ENCODE measurements around the gene HECTD4. TPM values are rescaled to one million over a fixed set of nuclear protein-coding genes. Genes with fewer than 3 reads are reported as not detected.
A peak's percentile ranks its signal among the peaks of the same experiment; 100 is the strongest.

Gene HECTD4
- total RNA-seq, 1 experiment from 2014 or later = 24.6 TPM

DNA sequence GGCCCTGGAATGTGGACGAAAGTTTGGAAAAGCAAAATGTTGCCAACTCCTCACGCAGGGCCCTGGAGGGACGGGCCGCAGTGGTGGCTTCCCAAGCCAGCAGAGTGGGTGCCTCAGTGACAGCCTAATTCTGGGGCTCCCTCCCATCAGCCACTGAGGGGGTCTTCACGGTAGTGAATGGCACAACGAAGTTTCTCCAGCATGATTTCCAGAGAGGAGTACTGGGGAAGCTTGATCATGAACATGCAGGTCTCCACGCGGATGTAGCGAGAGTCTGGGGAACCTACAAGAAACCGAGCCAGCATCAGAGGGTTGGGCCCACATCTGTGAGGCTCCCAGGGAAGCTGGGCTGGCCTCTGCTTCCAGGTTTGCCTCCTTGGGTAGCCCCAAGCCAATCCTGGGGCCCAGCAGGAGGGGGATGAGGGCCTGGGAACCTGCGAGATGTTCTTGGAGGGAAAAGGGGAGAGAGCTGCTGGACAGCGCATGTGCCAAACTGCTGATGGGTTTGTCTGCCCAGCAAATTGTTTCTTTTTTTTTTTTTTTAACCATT is 219.9 kb downstream of the HECTD4 start:
- H3K27ac ChIP-seq (ENCODE audit: low read length) = no peak overlapping the region
- intact Hi-C loops (cut with micrococcal nuclease) = no loop called here
- H3K9me3 ChIP-seq (ENCODE audit: low read length) = no peaks in the 10 kb centered on the region
- no peak overlapping the region for H3K4me2 ChIP-seq (ENCODE audit: low read length)
- H3K27me3 ChIP-seq (ENCODE audit: low read length) = no peaks in the 10 kb centered on the region
- no peaks in the 10 kb centered on the region for H3K9me2 ChIP-seq (replicated peaks; ENCODE audit: low read length)
- no peak overlapping the region for H3K9ac ChIP-seq (ENCODE audit: low read length)
- no peaks in the 10 kb centered on the region for H4K20me1 ChIP-seq (ENCODE audit: low read length)
- no peak overlapping the region for H2AFZ ChIP-seq (ENCODE audit: low read length)
- ATAC-seq = no peak
- DNase-seq = no peak
- no peak overlapping the region for H3K4me3 ChIP-seq (ENCODE audit: low read length)
- H3K4me1 ChIP-seq (ENCODE audit: insufficient read depth, low read length) = no peaks in the 10 kb centered on the region
- CTCF ChIA-PET = no interaction called here
- no peaks in the 10 kb centered on the region for H3K79me2 ChIP-seq (ENCODE audit: low read length)
- no peaks in the 10 kb centered on the region for H3F3A ChIP-seq (ENCODE audit: low read length, unreplicated experiment)
- peaks cover 21% of the 10 kb centered on the region for H3K36me3 ChIP-seq (ENCODE audit: low read depth, low read length)
- POLR2A ChIA-PET (ENCODE audit: unreplicated experiment) = no interaction called here
- no TSS peak for BruUV-seq (replicated peaks)
- TF ChIP-seq EZH2 (IDR thresholded peaks at IDR 0.05; ENCODE audit: low read length, unreplicated experiment) (no peak), EZH2phosphoT487 (IDR thresholded peaks at IDR 0.05; ENCODE audit: borderline replicate concordance, low read length) (no peak)
- TF ChIP-seq, protein P1, sequence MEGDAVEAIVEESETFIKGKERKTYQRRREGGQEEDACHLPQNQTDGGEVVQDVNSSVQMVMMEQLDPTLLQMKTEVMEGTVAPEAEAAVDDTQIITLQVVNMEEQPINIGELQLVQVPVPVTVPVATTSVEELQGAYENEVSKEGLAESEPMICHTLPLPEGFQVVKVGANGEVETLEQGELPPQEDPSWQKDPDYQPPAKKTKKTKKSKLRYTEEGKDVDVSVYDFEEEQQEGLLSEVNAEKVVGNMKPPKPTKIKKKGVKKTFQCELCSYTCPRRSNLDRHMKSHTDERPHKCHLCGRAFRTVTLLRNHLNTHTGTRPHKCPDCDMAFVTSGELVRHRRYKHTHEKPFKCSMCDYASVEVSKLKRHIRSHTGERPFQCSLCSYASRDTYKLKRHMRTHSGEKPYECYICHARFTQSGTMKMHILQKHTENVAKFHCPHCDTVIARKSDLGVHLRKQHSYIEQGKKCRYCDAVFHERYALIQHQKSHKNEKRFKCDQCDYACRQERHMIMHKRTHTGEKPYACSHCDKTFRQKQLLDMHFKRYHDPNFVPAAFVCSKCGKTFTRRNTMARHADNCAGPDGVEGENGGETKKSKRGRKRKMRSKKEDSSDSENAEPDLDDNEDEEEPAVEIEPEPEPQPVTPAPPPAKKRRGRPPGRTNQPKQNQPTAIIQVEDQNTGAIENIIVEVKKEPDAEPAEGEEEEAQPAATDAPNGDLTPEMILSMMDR (conservative IDR thresholded peaks at IDR 0.05; ENCODE audit: low read depth, low read length) = no peak

DNA sequence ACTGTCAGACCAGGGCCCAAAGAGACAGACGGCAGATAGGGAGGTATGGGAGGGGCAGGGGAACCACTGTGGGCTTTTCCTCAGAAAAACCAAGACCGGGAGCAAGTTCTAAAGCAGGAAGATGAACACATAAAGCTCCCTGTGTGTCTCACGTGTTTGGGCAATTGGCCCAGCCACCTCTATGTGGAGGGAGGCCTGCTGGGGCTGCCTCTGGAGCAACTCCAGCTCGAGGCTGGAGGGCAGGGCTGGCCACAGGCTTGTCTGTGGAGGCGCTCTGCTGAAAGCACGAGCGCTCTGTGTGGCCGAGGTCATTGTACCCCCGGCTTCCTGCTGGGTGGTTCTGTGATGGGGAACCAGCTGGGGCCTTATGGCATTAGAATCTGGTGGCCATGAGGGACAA is 220.5 kb downstream of the HECTD4 start:
- Histone ChIP-seq H3K79me2 (ENCODE audit: low read length) (no peaks in the 10 kb centered on the region), H2AFZ (ENCODE audit: low read length) (no peak overlapping the region), H3F3A (ENCODE audit: low read length, unreplicated experiment) (no peaks in the 10 kb centered on the region), H3K4me1 (ENCODE audit: insufficient read depth, low read length) (no peaks in the 10 kb centered on the region), H3K9ac (ENCODE audit: low read length) (no peak overlapping the region), H3K27ac (ENCODE audit: low read length) (no peak overlapping the region), H3K4me3 (ENCODE audit: low read length) (no peak overlapping the region), H3K27me3 (ENCODE audit: low read length) (no peaks in the 10 kb centered on the region), H3K9me3 (ENCODE audit: low read length) (no peaks in the 10 kb centered on the region), H3K36me3 (ENCODE audit: low read depth, low read length) (peaks cover 21% of the 10 kb centered on the region), H3K4me2 (ENCODE audit: low read length) (no peak overlapping the region), H3K9me2 (replicated peaks; ENCODE audit: low read length) (no peaks in the 10 kb centered on the region), H4K20me1 (ENCODE audit: low read length) (no peaks in the 10 kb centered on the region)
- CTCF ChIA-PET = no interaction called here
- BruUV-seq (replicated peaks) = no TSS peak
- POLR2A ChIA-PET (ENCODE audit: unreplicated experiment) = no interaction called here
- no peak for TF ChIP-seq EZH2phosphoT487 (IDR thresholded peaks at IDR 0.05; ENCODE audit: borderline replicate concordance, low read length)
- TF ChIP-seq, protein P1 (conservative IDR thresholded peaks at IDR 0.05; ENCODE audit: low read depth, low read length) = no peak
- no peak for TF ChIP-seq EZH2 (IDR thresholded peaks at IDR 0.05; ENCODE audit: low read length, unreplicated experiment)
- DNase-seq (no peak), ATAC-seq (no peak)
- intact Hi-C loops (cut with micrococcal nuclease) = no loop called here

DNA sequence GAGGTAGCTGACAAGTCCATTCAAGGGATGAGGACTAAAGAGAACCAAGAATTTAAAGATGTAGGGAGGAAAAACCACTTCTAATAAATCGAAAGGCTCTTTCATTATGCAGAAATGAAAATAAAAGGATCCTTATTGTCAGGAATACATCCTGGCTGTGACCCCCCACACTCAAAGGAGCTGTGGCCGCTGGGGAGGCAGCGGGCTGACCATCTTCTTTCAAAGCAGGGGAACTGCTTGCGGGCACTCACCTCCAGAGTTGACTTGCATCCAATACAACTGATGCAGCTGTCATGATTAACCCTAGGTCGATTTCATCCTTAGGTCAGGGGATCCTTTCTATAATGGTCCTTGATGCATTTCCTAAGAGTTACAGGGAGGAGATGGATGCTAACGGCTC is 221.6 kb downstream of the HECTD4 start:
- no peak overlapping the region for H3K4me2 ChIP-seq (ENCODE audit: low read length)
- POLR2A ChIA-PET (ENCODE audit: unreplicated experiment) = no interaction called here
- H3K9ac ChIP-seq (ENCODE audit: low read length) = no peak overlapping the region
- no peaks in the 10 kb centered on the region for H3K9me3 ChIP-seq (ENCODE audit: low read length)
- H2AFZ ChIP-seq (ENCODE audit: low read length) = no peak overlapping the region
- TSS peak; percentile 12 for BruUV-seq (replicated peaks)
- intact Hi-C loops (cut with micrococcal nuclease) = no loop called here
- CTCF ChIA-PET = no interaction called here
- H3K27me3 ChIP-seq (ENCODE audit: low read length) = no peaks in the 10 kb centered on the region
- no peaks in the 10 kb centered on the region for H3K9me2 ChIP-seq (replicated peaks; ENCODE audit: low read length)
- no peak overlapping the region for H3K4me3 ChIP-seq (ENCODE audit: low read length)
- H3K79me2 ChIP-seq (ENCODE audit: low read length) = no peaks in the 10 kb centered on the region
- H3F3A ChIP-seq (ENCODE audit: low read length, unreplicated experiment) = no peaks in the 10 kb centered on the region
- DNase-seq = no peak
- no peaks in the 10 kb centered on the region for H3K4me1 ChIP-seq (ENCODE audit: insufficient read depth, low read length)
- no peak overlapping the region for H3K27ac ChIP-seq (ENCODE audit: low read length)
- no peak for TF ChIP-seq EZH2 (IDR thresholded peaks at IDR 0.05; ENCODE audit: low read length, unreplicated experiment)
- H4K20me1 ChIP-seq (ENCODE audit: low read length) = no peaks in the 10 kb centered on the region
- ATAC-seq = no peak
- peaks cover 21% of the 10 kb centered on the region for H3K36me3 ChIP-seq (ENCODE audit: low read depth, low read length)

Measured in PC-3 (cell line).